SK-N-DZ (cell line): ENCODE measurements around the gene FANCC.

Source experiments
- DNase-seq: peaks from one replicate; pipeline ENCODE4 v3.0.0-alpha.2; 2015; ENCODE audit warnings: low spot score

The FANCC gene

GRCh38 chr9:95073042-95073607, 244.4 kb downstream of the FANCC start:
- DNase-seq: no peak

- no peak for DNase-seq
These were observed 245.6 kb downstream of the FANCC start for GRCh38 chr9:95071925-95072324.

GRCh38 chr9:95071450-95071849, 246.1 kb downstream of the FANCC start:
- DNase-seq: no peak

GRCh38 chr9:95070549-95071021, 246.9 kb downstream of the FANCC start:
- DNase-seq: peak; percentile 31

GRCh38 chr9:95067897-95068296, 249.6 kb downstream of the FANCC start:
- no peak for DNase-seq

- DNase-seq: no peak
These were observed 250.5 kb downstream of the FANCC start for GRCh38 chr9:95067057-95067456.

- no peak for DNase-seq
These were observed 252.3 kb downstream of the FANCC start for GRCh38 chr9:95065224-95065623.

- DNase-seq: no peak
These were observed 254.2 kb downstream of the FANCC start for GRCh38 chr9:95063300-95063699.

- DNase-seq: no peak
These were observed 254.9 kb downstream of the FANCC start for GRCh38 chr9:95062596-95063065.

- no peak for DNase-seq
These were observed 255.5 kb downstream of the FANCC start for GRCh38 chr9:95061916-95062595.

GRCh38 chr9:95060916-95061315, 256.6 kb downstream of the FANCC start:
- no peak for DNase-seq

GRCh38 chr9:95060234-95060633, 257.3 kb downstream of the FANCC start:
- no peak for DNase-seq

- DNase-seq: no peak
These were observed 258.6 kb downstream of the FANCC start for GRCh38 chr9:95058795-95059386.

- DNase-seq: no peak
These were observed 259.3 kb downstream of the FANCC start for GRCh38 chr9:95058121-95058785.

- no peak for DNase-seq
These were observed 260.4 kb downstream of the FANCC start for GRCh38 chr9:95057101-95057500.

GRCh38 chr9:95055851-95056551, 261.5 kb downstream of the FANCC start:
- no peak for DNase-seq

GRCh38 chr9:95055334-95055850, 262.1 kb downstream of the FANCC start:
- no peak for DNase-seq

- DNase-seq: no peak
These were observed 263.6 kb downstream of the FANCC start for GRCh38 chr9:95053611-95054570.

- no peak for DNase-seq
These were observed 267.7 kb downstream of the FANCC start for GRCh38 chr9:95049761-95050160.
